Measurements from ENCODE around the gene APOBEC3F. TPM values are rescaled to one million over a fixed set of nuclear protein-coding genes. Genes with fewer than 3 reads are reported as not detected.
A peak's percentile ranks its signal among the peaks of the same experiment; 100 is the strongest.
"Not testable (repeated sequence)": the region's sequence is repeated elsewhere in the genome, so short reads cannot be mapped to it uniquely, and the experiment has no call there.

The APOBEC3F gene
- total RNA-seq, 1 experiment from 2014 or later: 1.4 TPM

- ChIA-PET CTCF (interaction anchor here (0.8 kb wide), 2 partner anchors 10 to 105 kb away, joined by 3 to 4 read pairs; no protein-coding TSS in a partner anchor), POLR2A (no interaction called here)
- H3K27ac Mint-ChIP-seq (ENCODE audit: low read depth, unreplicated experiment): no peak overlapping the region
- H3K4me1 Mint-ChIP-seq (ENCODE audit: insufficient read depth, unreplicated experiment): peaks cover 5% of the 10 kb centered on the region
- no peak for TF ChIP-seq CTCF (IDR thresholded peaks at IDR 0.05; ENCODE audit: unreplicated experiment)
- H3K27me3 Mint-ChIP-seq (ENCODE audit: insufficient read depth, unreplicated experiment): no peaks in the 10 kb centered on the region
- DNase-seq (ENCODE audit: unreplicated experiment): no peak
- H3K36me3 Mint-ChIP-seq (ENCODE audit: insufficient read depth, unreplicated experiment): peaks cover 6% of the 10 kb centered on the region
- H3K4me3 Mint-ChIP-seq (ENCODE audit: unreplicated experiment): no peak overlapping the region
- no peaks in the 10 kb centered on the region for H3K9me3 Mint-ChIP-seq (ENCODE audit: unreplicated experiment)
- intact Hi-C loops (cut with micrococcal nuclease): no loop called here
- BruUV-seq (replicated peaks): no TSS peak
These were observed 27.8 kb upstream of the APOBEC3F start for GRCh38 chr22:39012533-39013511.

GRCh38 chr22:39013561-39013941 is 27.1 kb upstream of the APOBEC3F start:
- H3K36me3 Mint-ChIP-seq (ENCODE audit: insufficient read depth, unreplicated experiment); DNase-seq (ENCODE audit: unreplicated experiment); H3K27me3 Mint-ChIP-seq (ENCODE audit: insufficient read depth, unreplicated experiment); H3K9me3 Mint-ChIP-seq (ENCODE audit: unreplicated experiment); BruUV-seq (replicated peaks); intact Hi-C loops (cut with micrococcal nuclease); H3K4me1 Mint-ChIP-seq (ENCODE audit: insufficient read depth, unreplicated experiment): not testable (repeated sequence)
- CTCF ChIA-PET: interaction anchor here (0.8 to 2.8 kb wide), 3 partner anchors 11 to 143 kb away, joined by 3 to 16 read pairs (median 4); no protein-coding TSS in a partner anchor
- peak overlapping the region; percentile 96 for H3K27ac Mint-ChIP-seq (ENCODE audit: low read depth, unreplicated experiment)
- peak overlapping the region; percentile 94 for H3K4me3 Mint-ChIP-seq (ENCODE audit: unreplicated experiment)
- POLR2A ChIA-PET: interaction anchor here (1.0 kb wide), 1 partner anchor 142 kb away, joined by 5 read pairs; no protein-coding TSS in a partner anchor

GRCh38 chr22:39013942-39014722 is 26.5 kb upstream of the APOBEC3F start, which contains the start of gene APOBEC3C:
Gene APOBEC3C, plus strand, starts transcription at chr22:39014257. Its CDS starts 106 bp downstream, at chr22:39014363.
- CTCF ChIA-PET: interaction anchor here (0.8 to 2.8 kb wide), 4 partner anchors 11 to 302 kb away, joined by 3 to 16 read pairs (median 6); no protein-coding TSS in a partner anchor
- no peaks in the 10 kb centered on the region for H3K27me3 Mint-ChIP-seq (ENCODE audit: insufficient read depth, unreplicated experiment)

GRCh38 chr22:39014723-39015121 is 25.9 kb upstream of the APOBEC3F start:
- TSS peak; percentile 38 for BruUV-seq (replicated peaks)
- POLR2A ChIA-PET: interaction anchor here (1.0 to 1.9 kb wide), 2 partner anchors 11 to 128 kb away, joined by 3 to 5 read pairs; no protein-coding TSS in a partner anchor

More at GRCh38 chr22:39013942-39014722, 26.5 kb upstream of the APOBEC3F start, which contains the start of gene APOBEC3C:
- Mint-ChIP-seq H3K4me3 (ENCODE audit: unreplicated experiment) (peak within 1 kb of the TSS; percentile 94), H3K4me1 (ENCODE audit: insufficient read depth, unreplicated experiment) (peaks cover 5% of the 10 kb centered on the region), H3K27ac (ENCODE audit: low read depth, unreplicated experiment) (peak within 1 kb of the TSS; percentile 96), H3K9me3 (ENCODE audit: unreplicated experiment) (no peaks in the 10 kb centered on the region), H3K36me3 (ENCODE audit: insufficient read depth, unreplicated experiment) (peaks cover 8% of the 10 kb centered on the region)
- TF ChIP-seq CTCF (IDR thresholded peaks at IDR 0.05; ENCODE audit: unreplicated experiment): no peak
- intact Hi-C loops (cut with micrococcal nuclease): loop anchor here (1.0 kb wide), 1 partner anchor 108 kb away; no protein-coding TSS in a partner anchor
- no TSS peak for BruUV-seq (replicated peaks)
- POLR2A ChIA-PET: interaction anchor here (1.0 to 1.9 kb wide), 3 partner anchors 11 to 143 kb away, joined by 3 to 5 read pairs (median 5); no protein-coding TSS in a partner anchor
- peak; percentile 88 for DNase-seq (ENCODE audit: unreplicated experiment)

More at GRCh38 chr22:39014723-39015121, 25.9 kb upstream of the APOBEC3F start:
- not testable (repeated sequence) for H3K9me3 Mint-ChIP-seq (ENCODE audit: unreplicated experiment); H3K4me1 Mint-ChIP-seq (ENCODE audit: insufficient read depth, unreplicated experiment); H3K27me3 Mint-ChIP-seq (ENCODE audit: insufficient read depth, unreplicated experiment); DNase-seq (ENCODE audit: unreplicated experiment)
- Mint-ChIP-seq H3K36me3 (ENCODE audit: insufficient read depth, unreplicated experiment) (peaks cover 13% of the 10 kb centered on the region), H3K27ac (ENCODE audit: low read depth, unreplicated experiment) (peak overlapping the region; percentile 96), H3K4me3 (ENCODE audit: unreplicated experiment) (peak overlapping the region; percentile 94)
- CTCF ChIA-PET: interaction anchor here (0.5 to 2.8 kb wide), 4 partner anchors 11 to 301 kb away, joined by 4 to 16 read pairs (median 6); no protein-coding TSS in a partner anchor
- intact Hi-C loops (cut with micrococcal nuclease): loop anchor here (1.0 kb wide), 1 partner anchor 108 kb away; no protein-coding TSS in a partner anchor
